RWPE2 (cell line): ENCODE measurements around the gene KRTDAP.
A peak's percentile ranks its signal among the peaks of the same experiment; 100 is the strongest.

Source experiments
- ATAC-seq: fragments of 200-7000 bp; cut with Tn5 transposase; 3 replicates; pipeline ENCODE4 v1.9.1; 2021; ENCODE audit warnings: low read depth
- DNase-seq: peaks from one replicate; pipeline ENCODE4 v3.0.0-alpha.2; 2020; ENCODE audit warnings: low spot score
- H3K27ac ChIP-seq: fragments of 450-650 bp; 2 replicates; pipeline ENCODE4 v1.5.1; 2017; ENCODE audit warnings: mild to moderate bottlenecking; ENCODE audit not compliant: poor library complexity, severe bottlenecking
- H3K27me3 ChIP-seq: fragments of 250-450 bp; sonication (Bioruptor Pico); 2 replicates; pipeline ENCODE4 v1.5.1; 2021; ENCODE audit warnings: mild to moderate bottlenecking, moderate library complexity; ENCODE audit not compliant: insufficient read depth, poor library complexity, severe bottlenecking
- H3K36me3 ChIP-seq: fragments of 250-450 bp; sonication (Bioruptor Pico); 2 replicates; pipeline ENCODE4 v1.5.1; 2020; ENCODE audit warnings: low read depth, mild to moderate bottlenecking, moderate library complexity
- H3K4me1 ChIP-seq: fragments of 250-450 bp; sonication (Bioruptor Pico); 2 replicates; pipeline ENCODE4 v1.5.1; 2021; ENCODE audit warnings: mild to moderate bottlenecking, moderate library complexity; ENCODE audit not compliant: insufficient read depth, poor library complexity, severe bottlenecking
- H3K4me3 ChIP-seq: fragments of 250-450 bp; sonication (Bioruptor Pico); 2 replicates; pipeline ENCODE4 v1.5.1; 2021; ENCODE audit warnings: mild to moderate bottlenecking, moderate library complexity; ENCODE audit not compliant: severe bottlenecking
- H3K9me3 ChIP-seq: fragments of 250-450 bp; sonication (Bioruptor Pico); 2 replicates; pipeline ENCODE4 v1.5.1; 2021; ENCODE audit warnings: mild to moderate bottlenecking, moderate library complexity; ENCODE audit not compliant: severe bottlenecking
- CTCF ChIP-seq: fragments of 450-650 bp; IDR thresholded peaks from one replicate; pipeline ENCODE4 v1.5.1; 2017; ENCODE audit warnings: mild to moderate bottlenecking, moderate library complexity; ENCODE audit not compliant: poor library complexity, severe bottlenecking

Gene KRTDAP

GRCh38 chr19:35506011-35506410, 15.7 kb upstream of the KRTDAP start:
- no peak overlapping the region for H3K4me3 ChIP-seq
- H3K27ac ChIP-seq = no peak overlapping the region
- peaks cover 72% of the 10 kb centered on the region for H3K36me3 ChIP-seq
- H3K27me3 ChIP-seq = no peaks in the 10 kb centered on the region
- DNase-seq = no peak
- TF ChIP-seq CTCF = no peak
- H3K4me1 ChIP-seq = peaks cover 9% of the 10 kb centered on the region
- no peaks in the 10 kb centered on the region for H3K9me3 ChIP-seq
- ATAC-seq = no peak

GRCh38 chr19:35502751-35503150, 12.5 kb upstream of the KRTDAP start:
- no peak for TF ChIP-seq CTCF
- Histone ChIP-seq H3K27me3 (no peaks in the 10 kb centered on the region), H3K9me3 (no peaks in the 10 kb centered on the region), H3K4me1 (no peaks in the 10 kb centered on the region), H3K27ac (no peak overlapping the region), H3K36me3 (peaks cover 89% of the 10 kb centered on the region), H3K4me3 (no peak overlapping the region)
- ATAC-seq = no peak; the same call in 2 of the 3 replicates
- no peak for DNase-seq

- H3K27ac ChIP-seq = no peak overlapping the region
- H3K36me3 ChIP-seq = peaks cover 78% of the 10 kb centered on the region
- no peaks in the 10 kb centered on the region for H3K4me1 ChIP-seq
- ATAC-seq (peak; percentile 56), DNase-seq (no peak)
- H3K4me3 ChIP-seq = no peak overlapping the region
- no peaks in the 10 kb centered on the region for H3K27me3 ChIP-seq
- no peak for TF ChIP-seq CTCF
- no peaks in the 10 kb centered on the region for H3K9me3 ChIP-seq
Measured at GRCh38 chr19:35501684-35502083, 11.4 kb upstream of the KRTDAP start.

GRCh38 chr19:35500611-35501010, 10.3 kb upstream of the KRTDAP start:
- no peak for TF ChIP-seq CTCF
- Histone ChIP-seq H3K27ac (no peak overlapping the region), H3K9me3 (no peaks in the 10 kb centered on the region), H3K36me3 (peaks cover 67% of the 10 kb centered on the region), H3K4me3 (no peak overlapping the region), H3K27me3 (no peaks in the 10 kb centered on the region), H3K4me1 (no peaks in the 10 kb centered on the region)
- DNase-seq (no peak), ATAC-seq (no peak)

GRCh38 chr19:35498984-35499527, 8.8 kb upstream of the KRTDAP start:
- no peak for ATAC-seq
- peaks cover 52% of the 10 kb centered on the region for H3K36me3 ChIP-seq
- no peak overlapping the region for H3K27ac ChIP-seq
- no peaks in the 10 kb centered on the region for H3K9me3 ChIP-seq
- TF ChIP-seq CTCF = no peak
- H3K4me3 ChIP-seq = no peak overlapping the region
- no peak for DNase-seq
- no peaks in the 10 kb centered on the region for H3K4me1 ChIP-seq
- H3K27me3 ChIP-seq = no peaks in the 10 kb centered on the region
